OCI-LY7 (cell line): ENCODE results near the gene SGK1. TPM values are rescaled to one million over a fixed set of nuclear protein-coding genes. Genes with fewer than 3 reads are reported as not detected.

Experiments used
- BruUV-seq: library from RNA; stranded (reverse); fragments of 400-500 nt; replicated peaks from 2 replicates; lab custom pipeline; 2021; lab: Mats Ljungman, UMichigan
- CTCF ChIA-PET: fragments of 300-600 bp; sonication (Branson Sonifier 250); formaldehyde crosslinking; loops from one replicate; lab custom pipeline; 2022; ENCODE audit warnings: antibody characterized with exemption; ENCODE audit not compliant: unreplicated experiment; lab: Charles Lee
- POLR2A ChIA-PET: fragments of 300-600 bp; sonication (Branson Sonifier 250); formaldehyde crosslinking; loops from one replicate; lab custom pipeline; 2022; ENCODE audit warnings: antibody characterized with exemption; lab: Charles Lee
- DNase-seq: peaks from one replicate; pipeline ENCODE4 v3.0.0-alpha.2; 2015; ENCODE audit warnings: low spot score
- H2AFZ ChIP-seq: fragments of 200-600 bp; sonication (generic), shearing (Covaris generic); 2 replicates; pipeline ENCODE4 v1.6.1; 2014; ENCODE audit warnings: mild to moderate bottlenecking, antibody characterized with exemption, low read length, moderate library complexity
- H3K27ac ChIP-seq: fragments of 200-600 bp; sonication (generic); 2 replicates; pipeline ENCODE4 v1.5.1; 2014; ENCODE audit warnings: mixed run types, low read depth, mild to moderate bottlenecking, moderate library complexity, low read length, inconsistent platforms; ENCODE audit not compliant: poor library complexity, severe bottlenecking
- H3K36me3 ChIP-seq: fragments of 200-600 bp; sonication (generic); 2 replicates; pipeline ENCODE4 v1.6.1; 2014; ENCODE audit warnings: mild to moderate bottlenecking, antibody characterized with exemption, low read length, moderate library complexity, mixed read lengths; ENCODE audit not compliant: insufficient read depth
- H3K4me1 ChIP-seq: fragments of 200-600 bp; sonication (generic); 2 replicates; pipeline ENCODE4 v1.5.1; 2014; ENCODE audit warnings: mild to moderate bottlenecking, low read length; ENCODE audit not compliant: insufficient read depth, poor library complexity, severe bottlenecking
- H3K4me2 ChIP-seq: fragments of 200-600 bp; sonication (generic); 2 replicates; pipeline ENCODE4 v1.6.1; 2014; ENCODE audit warnings: mild to moderate bottlenecking, low read length
- H3K4me3 ChIP-seq: fragments of 200-600 bp; sonication (generic); 2 replicates; pipeline ENCODE4 v1.5.1; 2014; ENCODE audit warnings: mild to moderate bottlenecking, low read depth, low read length; ENCODE audit not compliant: poor library complexity, severe bottlenecking
- H3K79me2 ChIP-seq: fragments of 200-600 bp; sonication (generic); 2 replicates; pipeline ENCODE4 v1.6.1; 2016; ENCODE audit warnings: low read depth, mild to moderate bottlenecking, low read length, moderate library complexity, mixed read lengths; ENCODE audit not compliant: insufficient read depth
- H3K9me2 ChIP-seq: fragments of 200-600 bp; sonication (generic); 2 replicates; pipeline ENCODE4 v1.6.1; 2016; ENCODE audit warnings: mild to moderate bottlenecking, low read length, mixed read lengths; ENCODE audit not compliant: insufficient read depth
- H3K9me3 ChIP-seq: fragments of 200-600 bp; sonication (generic); 2 replicates; pipeline ENCODE4 v1.6.1; 2014; ENCODE audit warnings: mild to moderate bottlenecking, mixed run types, low read length, mixed read lengths
- H4K20me1 ChIP-seq: fragments of 200-600 bp; sonication (generic); 2 replicates; pipeline ENCODE4 v1.6.1; 2014; ENCODE audit warnings: mild to moderate bottlenecking, antibody characterized with exemption, low read length, moderate library complexity, mixed read lengths; ENCODE audit not compliant: insufficient read depth
- CTCF ChIP-seq: fragments of 200-600 bp; sonication (generic); conservative IDR thresholded peaks from 2 replicates; pipeline ENCODE4 v1.5.1; 2014; ENCODE audit warnings: mild to moderate bottlenecking, antibody characterized with exemption, low read length, moderate library complexity, mixed read lengths
- EZH2phosphoT487 ChIP-seq: fragments of 200-600 bp; sonication (generic); IDR thresholded peaks from 2 replicates; pipeline ENCODE4 v1.6.1; 2018; ENCODE audit warnings: low read depth, borderline replicate concordance, mild to moderate bottlenecking, mixed run types, antibody characterized with exemption, low read length, moderate library complexity, mixed read lengths
- intact Hi-C: fragments of 100-400 bp; cut with micrococcal nuclease; formaldehyde crosslinking; loops from one replicate; pipeline ENCODE4 v1.10.0; 2022; ENCODE audit not compliant: unreplicated experiment
- total RNA-seq, 2 experiments: library from RNA; depleted of rRNA in 1 of 2; stranded (reverse); fragments of >200 nt in 1 of 2; shearing (Covaris generic) in 1 of 2; gene quantifications; 2 replicates each; pipeline ENCODE4 v1.2.3, GENCODE V29; 2014 to 2022

The SGK1 gene
- total RNA-seq, 2 experiments from 2014 or later, result 5.2 to 27.6 TPM

GRCh38 chr6:134288538-134289203 is 29.2 kb downstream of the SGK1 start:
- no peak overlapping the region for H3K27ac ChIP-seq
- no TSS peak for BruUV-seq

GRCh38 chr6:134287859-134288537 is 29.9 kb downstream of the SGK1 start:
- Histone ChIP-seq H3K4me2 (no peak overlapping the region), H3K79me2 (no peaks in the 10 kb centered on the region), H3K4me3 (no peak overlapping the region), H2AFZ (no peak overlapping the region; the same call in 1 of the 2 replicates), H3K27ac (no peak overlapping the region), H3K36me3 (no peaks in the 10 kb centered on the region), H3K9me3 (no peaks in the 10 kb centered on the region), H3K4me1 (no peaks in the 10 kb centered on the region), H3K9me2 (no peaks in the 10 kb centered on the region), H4K20me1 (no peaks in the 10 kb centered on the region)
- POLR2A ChIA-PET, result interaction anchor here (0.5 to 1.1 kb wide), 2 partner anchors 10 to 12 kb away, joined by 4 to 7 read pairs; no protein-coding TSS in a partner anchor
- DNase-seq, result no peak
- CTCF ChIA-PET, result no interaction called here
- no peak for TF ChIP-seq CTCF
- TF ChIP-seq EZH2phosphoT487, result no peak
- intact Hi-C loops, result no loop called here
- no TSS peak for BruUV-seq

More at GRCh38 chr6:134288538-134289203, 29.2 kb downstream of the SGK1 start:
- Histone ChIP-seq H3K9me2 (no peaks in the 10 kb centered on the region), H3K4me1 (no peaks in the 10 kb centered on the region), H3K36me3 (no peaks in the 10 kb centered on the region), H4K20me1 (no peaks in the 10 kb centered on the region), H3K9me3 (no peaks in the 10 kb centered on the region), H3K4me3 (no peak overlapping the region), H2AFZ (peak overlapping the region; percentile 1; the same call in 1 of the 2 replicates), H3K79me2 (no peaks in the 10 kb centered on the region), H3K4me2 (no peak overlapping the region)
- POLR2A ChIA-PET, result interaction anchor here (1.5 kb wide), 1 partner anchor 10 kb away, joined by 5 read pairs; no protein-coding TSS in a partner anchor
- CTCF ChIA-PET, result no interaction called here
- TF ChIP-seq EZH2phosphoT487 (no peak), CTCF (no peak)
- intact Hi-C loops, result no loop called here
- DNase-seq, result no peak

GRCh38 chr6:134282816-134283215 is 35.1 kb downstream of the SGK1 start:
- H3K4me1 ChIP-seq, result no peaks in the 10 kb centered on the region
- H3K9me2 ChIP-seq, result no peaks in the 10 kb centered on the region
- intact Hi-C loops, result no loop called here
- H3K36me3 ChIP-seq, result no peaks in the 10 kb centered on the region
- DNase-seq, result no peak
- ChIA-PET POLR2A (interaction anchor here (0.5 to 1.5 kb wide), 2 partner anchors 9 to 345 kb away, joined by 3 read pairs; no protein-coding TSS in a partner anchor), CTCF (interaction anchor here (0.6 kb wide), 1 partner anchor 121 kb away, joined by 3 read pairs; no protein-coding TSS in a partner anchor)
- H2AFZ ChIP-seq, result no peak overlapping the region
- BruUV-seq, result no TSS peak
- TF ChIP-seq CTCF (0 out of 2 replicates have a peak, but pooled peaks have one; percentile 29), EZH2phosphoT487 (no peak)
- H4K20me1 ChIP-seq, result no peaks in the 10 kb centered on the region
- no peak overlapping the region for H3K27ac ChIP-seq
- H3K79me2 ChIP-seq, result no peaks in the 10 kb centered on the region
- no peak overlapping the region for H3K4me2 ChIP-seq
- H3K4me3 ChIP-seq, result no peak overlapping the region
- no peaks in the 10 kb centered on the region for H3K9me3 ChIP-seq
